ENCODE measurements around the gene KCNJ8.

DNA sequence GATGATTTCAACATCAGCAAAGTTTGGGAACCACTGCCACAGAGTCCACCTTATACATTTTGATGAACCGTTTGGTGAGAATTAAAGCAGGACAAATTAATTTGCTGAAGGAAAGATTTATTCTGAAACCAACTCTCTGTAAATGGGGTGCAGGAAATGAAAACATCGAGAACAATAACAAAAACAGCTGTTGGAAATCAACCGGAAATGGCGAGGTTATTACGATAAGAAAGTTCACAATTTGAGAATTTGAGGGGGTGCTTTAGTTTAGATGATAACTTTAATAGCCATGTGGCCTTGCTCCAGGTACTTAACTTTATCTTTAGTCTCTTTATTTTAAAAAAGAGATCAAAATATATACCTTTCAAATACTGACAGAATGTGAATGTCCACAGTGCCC is 56.7 kb downstream of the KCNJ8 start:
- no peak for TF ChIP-seq EZH2phosphoT487 (IDR thresholded peaks at IDR 0.05)
- TF ChIP-seq, protein P1, sequence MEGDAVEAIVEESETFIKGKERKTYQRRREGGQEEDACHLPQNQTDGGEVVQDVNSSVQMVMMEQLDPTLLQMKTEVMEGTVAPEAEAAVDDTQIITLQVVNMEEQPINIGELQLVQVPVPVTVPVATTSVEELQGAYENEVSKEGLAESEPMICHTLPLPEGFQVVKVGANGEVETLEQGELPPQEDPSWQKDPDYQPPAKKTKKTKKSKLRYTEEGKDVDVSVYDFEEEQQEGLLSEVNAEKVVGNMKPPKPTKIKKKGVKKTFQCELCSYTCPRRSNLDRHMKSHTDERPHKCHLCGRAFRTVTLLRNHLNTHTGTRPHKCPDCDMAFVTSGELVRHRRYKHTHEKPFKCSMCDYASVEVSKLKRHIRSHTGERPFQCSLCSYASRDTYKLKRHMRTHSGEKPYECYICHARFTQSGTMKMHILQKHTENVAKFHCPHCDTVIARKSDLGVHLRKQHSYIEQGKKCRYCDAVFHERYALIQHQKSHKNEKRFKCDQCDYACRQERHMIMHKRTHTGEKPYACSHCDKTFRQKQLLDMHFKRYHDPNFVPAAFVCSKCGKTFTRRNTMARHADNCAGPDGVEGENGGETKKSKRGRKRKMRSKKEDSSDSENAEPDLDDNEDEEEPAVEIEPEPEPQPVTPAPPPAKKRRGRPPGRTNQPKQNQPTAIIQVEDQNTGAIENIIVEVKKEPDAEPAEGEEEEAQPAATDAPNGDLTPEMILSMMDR (IDR thresholded peaks at IDR 0.05), result no peak
